C4-2B (cell line): ENCODE measurements around the gene SPDYE18.
"Not testable (repeated sequence)": the region's sequence is repeated elsewhere in the genome, so short reads cannot be mapped to it uniquely, and the experiment has no call there.

ENCODE experiments used
- ZFX ChIP-seq: fragments of 450-650 bp; IDR thresholded peaks from 2 replicates; pipeline ENCODE4 v1.6.1; 2017
- TF ChIP-seq, protein P1 (sequence below): fragments of 450-650 bp; conservative IDR thresholded peaks from 2 replicates; pipeline ENCODE4 v1.5.1; 2017; ENCODE audit warnings: mild to moderate bottlenecking

DNA sequence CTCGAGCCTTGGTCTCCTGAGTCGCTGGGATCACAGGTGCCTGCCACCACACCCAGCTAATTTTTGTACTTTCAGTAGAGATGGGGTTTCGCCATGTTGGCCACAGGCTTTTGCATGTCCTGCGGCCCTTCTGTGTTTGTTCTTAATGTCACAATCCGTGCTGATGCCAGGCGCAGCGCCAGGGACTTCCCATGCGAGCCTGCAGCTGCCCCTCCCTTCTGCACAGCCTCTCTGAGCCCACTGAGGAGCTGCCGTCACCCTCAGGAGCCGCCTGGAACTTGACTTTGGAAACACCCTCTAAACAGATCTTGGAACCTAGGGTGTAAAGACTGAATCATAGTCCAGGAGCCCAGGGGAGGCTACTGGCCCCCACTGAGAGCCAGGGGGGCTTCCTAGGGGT lies 54.4 kb downstream of the SPDYE18 start:
- TF ChIP-seq, protein P1, sequence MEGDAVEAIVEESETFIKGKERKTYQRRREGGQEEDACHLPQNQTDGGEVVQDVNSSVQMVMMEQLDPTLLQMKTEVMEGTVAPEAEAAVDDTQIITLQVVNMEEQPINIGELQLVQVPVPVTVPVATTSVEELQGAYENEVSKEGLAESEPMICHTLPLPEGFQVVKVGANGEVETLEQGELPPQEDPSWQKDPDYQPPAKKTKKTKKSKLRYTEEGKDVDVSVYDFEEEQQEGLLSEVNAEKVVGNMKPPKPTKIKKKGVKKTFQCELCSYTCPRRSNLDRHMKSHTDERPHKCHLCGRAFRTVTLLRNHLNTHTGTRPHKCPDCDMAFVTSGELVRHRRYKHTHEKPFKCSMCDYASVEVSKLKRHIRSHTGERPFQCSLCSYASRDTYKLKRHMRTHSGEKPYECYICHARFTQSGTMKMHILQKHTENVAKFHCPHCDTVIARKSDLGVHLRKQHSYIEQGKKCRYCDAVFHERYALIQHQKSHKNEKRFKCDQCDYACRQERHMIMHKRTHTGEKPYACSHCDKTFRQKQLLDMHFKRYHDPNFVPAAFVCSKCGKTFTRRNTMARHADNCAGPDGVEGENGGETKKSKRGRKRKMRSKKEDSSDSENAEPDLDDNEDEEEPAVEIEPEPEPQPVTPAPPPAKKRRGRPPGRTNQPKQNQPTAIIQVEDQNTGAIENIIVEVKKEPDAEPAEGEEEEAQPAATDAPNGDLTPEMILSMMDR: not testable (repeated sequence)
- TF ChIP-seq ZFX: not testable (repeated sequence)
